ENCODE data around the gene AGFG1.
A peak's percentile ranks its signal among the peaks of the same experiment; 100 is the strongest.
"Not testable (repeated sequence)": the region's sequence is repeated elsewhere in the genome, so short reads cannot be mapped to it uniquely, and the experiment has no call there.

AGFG1 gene

GRCh38 chr2:227503433-227504406 lies 31.8 kb downstream of the AGFG1 start:
- no peak for ATAC-seq

GRCh38 chr2:227504700-227505099 lies 32.7 kb downstream of the AGFG1 start:
- no peak for ATAC-seq

GRCh38 chr2:227506456-227506855 lies 34.5 kb downstream of the AGFG1 start:
- ATAC-seq: no peak

GRCh38 chr2:227507963-227508362 lies 36.0 kb downstream of the AGFG1 start:
- no peak for ATAC-seq

- ATAC-seq: no peak
Measured at GRCh38 chr2:227509076-227509475, 37.1 kb downstream of the AGFG1 start.

- ATAC-seq: peak; percentile 21 to 24
Measured at GRCh38 chr2:227509824-227510619, 38.1 kb downstream of the AGFG1 start.

GRCh38 chr2:227510620-227510958 lies 38.6 kb downstream of the AGFG1 start:
- peak in 1 of 2 donors; percentile 5 for ATAC-seq

GRCh38 chr2:227511239-227511930 lies 39.4 kb downstream of the AGFG1 start:
- ATAC-seq: no peak

- no peak for ATAC-seq
Measured at GRCh38 chr2:227511955-227512354, 40.0 kb downstream of the AGFG1 start.

- no peak for ATAC-seq
Measured at GRCh38 chr2:227513113-227513512, 41.2 kb downstream of the AGFG1 start.

GRCh38 chr2:227515742-227516141 lies 43.8 kb downstream of the AGFG1 start:
- no peak for ATAC-seq

GRCh38 chr2:227517724-227518123 lies 45.8 kb downstream of the AGFG1 start:
- no peak for ATAC-seq

- ATAC-seq: not testable (repeated sequence)
Measured at GRCh38 chr2:227518278-227518865, 46.4 kb downstream of the AGFG1 start.

- not testable (repeated sequence) for ATAC-seq
Measured at GRCh38 chr2:227521178-227521577, 49.2 kb downstream of the AGFG1 start.

- ATAC-seq: no peak
Measured at GRCh38 chr2:227524665-227525064, 52.7 kb downstream of the AGFG1 start.

GRCh38 chr2:227527351-227527750 lies 55.4 kb downstream of the AGFG1 start:
- ATAC-seq: no peak

GRCh38 chr2:227528803-227529202 lies 56.8 kb downstream of the AGFG1 start:
- peak; percentile 77 to 85 for ATAC-seq

- no peak for ATAC-seq
Measured at GRCh38 chr2:227529871-227530270, 57.9 kb downstream of the AGFG1 start.

- no peak for ATAC-seq
Measured at GRCh38 chr2:227534714-227535113, 62.8 kb downstream of the AGFG1 start.

GRCh38 chr2:227536445-227536844 lies 64.5 kb downstream of the AGFG1 start:
- no peak for ATAC-seq

GRCh38 chr2:227539465-227539956 lies 67.6 kb downstream of the AGFG1 start:
- no peak for ATAC-seq

- not testable (repeated sequence) for ATAC-seq
Measured at GRCh38 chr2:227540352-227540751, 68.4 kb downstream of the AGFG1 start.
